AG04449 (cell line): ENCODE results near the gene TARBP2.

ENCODE experiments used
- CTCF ChIA-PET: fragments of 350-600 bp; formaldehyde crosslinking; extraction: SDS; loops from one replicate; lab custom pipeline; 2021; ENCODE audit warnings: antibody characterized with exemption; lab: Yijun Ruan, JAX
- POLR2A ChIA-PET: fragments of 400-600, 350-600 bp; formaldehyde crosslinking; extraction: SDS; loops from one replicate; lab custom pipeline; 2020; ENCODE audit warnings: antibody characterized with exemption, inconsistent platforms; lab: Yijun Ruan, JAX
- DNase-seq: peaks from one replicate; pipeline ENCODE4 v3.0.0-alpha.2; 2010; ENCODE audit warnings: low read depth, low spot score
- H3K4me3 ChIP-seq: 2 replicates; pipeline ENCODE4 v1.5.1; 2011; ENCODE audit warnings: low read depth, mild to moderate bottlenecking, control low read depth, low read length
- CTCF ChIP-seq: IDR thresholded peaks from one replicate; pipeline ENCODE4 v1.5.1; 2011; ENCODE audit warnings: mild to moderate bottlenecking, moderate library complexity, low read length, control low read depth, inconsistent platforms; ENCODE audit not compliant: insufficient read depth; ENCODE audit errors: missing control alignments

TARBP2 gene

GRCh38 chr12:53501615-53502181 lies 615 bp downstream of the TARBP2 start:
- TF ChIP-seq CTCF = no peak
- peak overlapping the region; percentile 81 for H3K4me3 ChIP-seq
- ChIA-PET POLR2A (interaction anchor here (0.7 to 2.0 kb wide), 11 partner anchors 10 to 320 kb away, joined by 3 to 12 read pairs (median 5); partner anchors contain the start of genes AAAS, PRR13 and SP1), CTCF (interaction anchor here (1.3 to 12.0 kb wide), 8 partner anchors 8 to 193 kb away, joined by 3 to 135 read pairs (median 6); partner anchors contain the start of gene AAAS)
- no peak for DNase-seq

- CTCF ChIA-PET = interaction anchor here (1.5 to 12.0 kb wide), 4 partner anchors 8 to 179 kb away, joined by 3 to 135 read pairs (median 16); partner anchors contain the start of gene AAAS
- H3K4me3 ChIP-seq = peak overlapping the region; percentile 81
- DNase-seq = no peak
- POLR2A ChIA-PET = no interaction called here
- TF ChIP-seq CTCF = no peak
These were observed 1.2 kb downstream of the TARBP2 start for GRCh38 chr12:53502331-53502730.

- ChIA-PET CTCF (interaction anchor here (1.2 to 12.0 kb wide), 7 partner anchors 16 to 180 kb away, joined by 3 to 135 read pairs (median 99); partner anchors contain the start of gene AAAS), POLR2A (no interaction called here)
- DNase-seq = no peak
- TF ChIP-seq CTCF = no peak
- no peak overlapping the region for H3K4me3 ChIP-seq
These were observed 2.1 kb downstream of the TARBP2 start for GRCh38 chr12:53502983-53503728.

GRCh38 chr12:53504004-53504920 lies 3.2 kb downstream of the TARBP2 start:
- no peak for DNase-seq
- ChIA-PET CTCF (interaction anchor here (1.2 to 12.0 kb wide), 7 partner anchors 15 to 181 kb away, joined by 3 to 135 read pairs (median 99); partner anchors contain the start of gene AAAS), POLR2A (no interaction called here)
- no peak overlapping the region for H3K4me3 ChIP-seq
- TF ChIP-seq CTCF = no peak

GRCh38 chr12:53505086-53505485 lies 4.0 kb downstream of the TARBP2 start:
- no peak for DNase-seq
- ChIA-PET POLR2A (no interaction called here), CTCF (interaction anchor here (1.3 to 12.0 kb wide), 6 partner anchors 14 to 182 kb away, joined by 3 to 135 read pairs (median 106); partner anchors contain the start of gene AAAS)
- TF ChIP-seq CTCF = no peak
- H3K4me3 ChIP-seq = no peak overlapping the region
